Right cardiac atrium (tissue), 5 donors: ENCODE data around the gene XCL1. TPM values are rescaled to one million over a fixed set of nuclear protein-coding genes. Genes with fewer than 3 reads are reported as not detected.
A peak's percentile ranks its signal among the peaks of the same experiment; 100 is the strongest.

Experiments used
- ATAC-seq, 2 donors: fragments of 200-7000 bp; cut with Tn5 transposase; one replicate each; pipeline versions ENCODE4 v1.8.0 to v1.9.1; 2020; ENCODE audit warnings: moderate library complexity in 2 of 2, mild to moderate bottlenecking in 1 of 2
- DNase-seq, 3 donors: peaks; one replicate each; pipeline ENCODE4 v3.0.0-alpha.2; 2020
- H3K27ac ChIP-seq: one replicate; pipeline ENCODE4 v1.5.1; 2013; ENCODE audit warnings: mild to moderate bottlenecking, low read length, control low read depth, moderate library complexity
- H3K27me3 ChIP-seq: one replicate; pipeline ENCODE4 v1.6.1; 2013; ENCODE audit not compliant: control insufficient read depth, insufficient read depth
- H3K4me1 ChIP-seq: one replicate; pipeline ENCODE4 v1.6.1; 2013; ENCODE audit warnings: low read length; ENCODE audit not compliant: control insufficient read depth, insufficient read depth
- H3K4me3 ChIP-seq: one replicate; pipeline ENCODE4 v1.5.1; 2013; ENCODE audit warnings: low read length, control low read depth
- H3K9me3 ChIP-seq: one replicate; pipeline ENCODE4 v1.6.1; 2013; ENCODE audit warnings: low read length; ENCODE audit not compliant: control insufficient read depth
- WGBS: extraction: QIAGEN DNeasy Blood & Tissue Kit; methylation state at CpG from one replicate; pipeline ENCODE4 v1.1.7; 2013; 5-methylcytosine and 5-hydroxymethylcytosine counted together
- intact Hi-C, 4 donors: fragments of 100-400 bp; cut with DNase I; formaldehyde crosslinking; loops; one replicate each; pipeline versions ENCODE4 v1.11.0 to v1.14.0; 2022 to 2023
- polyA plus RNA-seq: library from polyadenylated mRNA; stranded (reverse); fragments of 200-250 nt; gene quantifications from one replicate; pipeline ENCODE4 v1.2.3, GENCODE V29; 2013
- total RNA-seq, 4 donors: library from RNA; stranded (reverse); fragmentation: NEBNext Ultra II Directional; extraction: Animal tissue kit (Norgen Biotek cat#: 25700); gene quantifications; one replicate each; pipeline ENCODE4 v1.2.1, GENCODE V29; 2021
- donor health status: healthy with polysubstance abuse.
- donor health status: DM: no; HTN: yes; CAD: no.
- donor health status: DM: no; HTN: no; CAD: no.
- donor health status: DM: no; HTN: yes; CAD: no; lungs with severe emphysema.
- donor health status: DM: yes; HTN: yes; CAD: no.

XCL1 gene
- total and polyA plus RNA-seq, 5 donors = 0.23 to 0.38 TPM; not detected in 3

DNA sequence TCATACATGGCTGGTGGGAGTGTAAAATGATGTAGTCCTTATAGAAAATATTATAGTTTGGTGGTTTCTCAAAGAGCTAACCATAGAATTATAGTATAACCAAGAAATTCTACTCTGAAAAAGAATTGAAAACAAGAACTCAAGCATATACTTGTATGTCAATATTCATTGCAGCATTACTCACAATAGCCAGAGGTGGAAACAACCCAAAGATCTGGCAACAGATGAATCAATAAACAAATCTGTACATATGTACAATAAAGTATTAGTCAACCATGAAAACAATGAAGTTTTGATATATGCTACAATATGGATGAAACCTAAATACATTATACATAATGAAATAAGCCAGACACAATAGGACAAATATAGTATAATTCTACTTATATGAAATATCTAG is 29.7 kb downstream of the XCL1 start:
- H3K9me3 ChIP-seq = no peaks in the 10 kb centered on the region
- ATAC-seq (no peak), DNase-seq (no peak)
- H3K4me3 ChIP-seq = no peak overlapping the region
- intact Hi-C loops = loop anchor here in 1 of 4 donors (10.0 kb wide), 1 partner anchor 529 kb away; no protein-coding TSS in a partner anchor
- no peak overlapping the region for H3K27ac ChIP-seq
- H3K27me3 ChIP-seq = no peaks in the 10 kb centered on the region
- no peaks in the 10 kb centered on the region for H3K4me1 ChIP-seq

DNA sequence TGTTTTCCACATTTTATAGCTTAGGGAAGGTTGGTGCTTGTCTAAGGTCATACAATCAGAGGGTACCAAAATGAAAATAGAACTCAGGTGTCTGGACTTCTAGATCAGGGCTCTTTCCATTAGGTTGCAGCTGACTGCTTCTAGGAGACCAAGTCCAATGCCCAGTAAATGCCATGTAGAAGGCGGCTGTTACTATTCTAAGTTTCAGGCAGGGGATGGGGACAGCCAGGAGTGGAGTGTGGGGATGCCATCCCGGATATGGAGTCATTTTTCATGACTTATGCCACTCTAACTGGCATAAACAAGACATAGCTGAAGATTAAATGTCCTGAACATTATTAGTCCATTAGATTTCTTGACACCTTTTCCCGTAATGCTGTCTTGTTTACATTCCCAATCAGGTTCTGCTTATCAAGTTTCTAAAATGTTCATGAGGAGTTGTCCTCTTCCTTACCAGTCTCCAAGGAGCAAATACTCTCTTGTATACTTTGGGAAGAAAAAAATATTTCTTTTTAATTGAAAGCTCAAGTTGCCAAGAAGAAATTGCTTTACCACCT is 31.5 kb downstream of the XCL1 start:
- H3K27me3 ChIP-seq = no peaks in the 10 kb centered on the region
- ATAC-seq (peak in 1 of 2 donors; percentile 8), DNase-seq (no peak)
- intact Hi-C loops = loop anchor here in 1 of 4 donors (10.0 kb wide), 1 partner anchor 527 kb away; no protein-coding TSS in a partner anchor
- H3K27ac ChIP-seq = no peak overlapping the region
- H3K4me3 ChIP-seq = no peak overlapping the region
- peaks cover under 1% of the 10 kb centered on the region for H3K4me1 ChIP-seq
- no peaks in the 10 kb centered on the region for H3K9me3 ChIP-seq
- 69% methylated on average over 3 of the region's 3 CpGs for WGBS

DNA sequence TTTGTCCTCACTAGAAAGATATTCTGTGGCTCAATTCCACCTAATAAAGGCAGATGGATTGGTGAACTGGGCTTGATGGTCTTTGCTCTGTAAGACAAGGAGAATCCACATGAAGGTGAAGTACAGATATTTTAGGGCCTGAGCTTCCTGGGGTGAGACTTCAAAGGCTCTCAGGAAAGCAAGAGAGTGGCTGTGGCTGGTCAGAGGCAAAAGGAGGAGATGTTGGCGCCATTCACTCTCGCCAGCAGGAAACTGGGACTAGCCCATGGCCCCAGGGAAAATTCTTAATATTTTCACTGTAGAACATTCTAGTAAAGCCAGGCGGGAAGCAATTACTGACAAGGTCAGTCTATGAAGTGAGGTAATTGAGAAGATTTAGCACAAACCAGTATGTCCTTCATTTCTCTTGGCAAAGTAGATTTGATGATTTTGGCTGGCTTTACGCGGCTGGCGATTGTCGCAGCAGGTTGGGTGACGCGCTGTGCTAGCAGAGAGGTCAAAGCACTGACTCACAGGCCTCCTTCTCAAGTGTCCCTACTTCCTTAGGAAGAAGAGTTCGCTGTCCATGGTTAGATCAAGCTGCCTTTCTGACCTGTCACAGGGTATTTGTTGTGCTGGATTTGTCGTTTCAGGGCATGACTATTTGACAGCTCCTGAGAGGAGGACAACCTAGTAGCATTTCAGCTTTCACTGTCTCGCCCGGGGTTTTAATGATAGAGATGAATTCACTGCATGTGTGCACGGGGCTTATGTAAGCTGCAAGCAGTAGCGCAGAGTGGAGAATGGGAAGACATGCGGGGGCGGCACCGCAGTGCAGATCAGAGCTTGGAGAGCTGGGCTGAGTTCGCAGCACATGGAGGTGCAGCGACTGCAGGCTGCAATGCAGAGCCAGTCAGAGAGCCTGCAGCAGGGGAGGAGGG is 32.7 kb downstream of the XCL1 start:
- no peak overlapping the region for H3K27ac ChIP-seq
- 41% methylated on average over 20 of the region's 20 CpGs for WGBS
- H3K9me3 ChIP-seq = no peaks in the 10 kb centered on the region
- intact Hi-C loops = loop anchor here in 1 of 4 donors (10.0 kb wide), 1 partner anchor 526 kb away; no protein-coding TSS in a partner anchor
- H3K27me3 ChIP-seq = no peaks in the 10 kb centered on the region
- peak; percentile 81 to 90 for ATAC-seq
- H3K4me1 ChIP-seq = peaks cover 3% of the 10 kb centered on the region
- no peak overlapping the region for H3K4me3 ChIP-seq
- peak; percentile 68 to 79 (median 76) for DNase-seq

DNA sequence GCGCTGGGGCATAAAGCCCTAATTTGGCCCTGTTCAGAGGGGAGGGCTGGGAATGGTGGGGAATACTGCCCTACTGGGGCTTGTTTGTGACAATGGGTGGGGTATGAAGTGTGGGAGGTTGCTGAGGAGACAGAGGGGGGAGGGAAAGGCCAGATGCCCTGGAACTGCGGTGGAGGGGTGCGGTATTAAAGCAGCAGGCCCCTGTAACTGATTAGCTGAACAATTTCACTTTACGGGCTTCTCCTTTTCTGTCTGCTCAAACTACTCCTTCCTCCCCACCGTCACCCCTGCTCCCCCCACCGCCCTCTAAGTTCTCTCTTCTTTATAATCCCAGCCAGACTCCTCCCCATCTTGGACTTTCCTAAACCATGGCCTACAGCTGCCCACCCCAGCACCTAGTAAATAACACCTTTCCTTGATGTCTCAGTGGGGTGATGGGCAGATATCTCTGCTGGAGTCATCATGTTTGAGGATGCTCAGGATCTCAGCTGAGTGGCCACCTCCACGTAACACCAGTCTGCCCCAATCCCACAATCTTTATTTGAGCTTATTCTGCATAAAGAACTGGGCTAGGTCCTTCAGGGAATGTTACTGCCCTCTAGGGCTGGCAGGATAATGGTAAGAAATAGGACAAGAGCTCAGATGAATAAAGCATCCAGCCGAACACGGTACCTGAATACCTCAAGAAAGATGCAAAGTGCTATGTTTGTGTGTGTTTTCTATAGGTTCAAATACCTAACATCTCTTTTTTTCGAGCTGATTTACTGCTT is 33.5 kb downstream of the XCL1 start:
- no peaks in the 10 kb centered on the region for H3K9me3 ChIP-seq
- no peaks in the 10 kb centered on the region for H3K27me3 ChIP-seq
- DNase-seq = no peak
- no peak for ATAC-seq
- intact Hi-C loops = loop anchor here in 1 of 4 donors (10.0 kb wide), 1 partner anchor 525 kb away; no protein-coding TSS in a partner anchor
- WGBS = 65% methylated on average over 10 of the region's 10 CpGs
- peaks cover 3% of the 10 kb centered on the region for H3K4me1 ChIP-seq
- H3K4me3 ChIP-seq = no peak overlapping the region
- H3K27ac ChIP-seq = no peak overlapping the region

DNA sequence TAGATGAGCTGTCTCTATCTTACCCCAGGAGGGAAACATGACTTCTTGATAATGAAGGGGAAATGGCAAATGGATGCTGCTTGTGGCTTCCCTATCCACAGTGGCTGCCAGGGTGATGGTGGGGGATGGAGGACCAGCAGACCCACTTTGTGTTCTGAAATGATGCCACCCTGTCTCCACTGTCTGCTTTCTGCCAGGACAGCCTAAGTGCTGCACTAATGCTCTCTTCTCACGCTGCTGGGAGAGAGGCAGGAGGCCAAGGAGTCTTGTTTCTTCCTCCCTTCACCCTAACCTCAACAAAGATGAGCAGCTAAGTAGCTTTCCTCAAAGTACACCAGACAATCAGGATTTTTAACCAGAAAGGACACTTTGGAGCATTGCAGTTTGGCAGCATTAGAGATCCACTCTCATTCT is 36.6 kb downstream of the XCL1 start:
- Histone ChIP-seq H3K27me3 (no peaks in the 10 kb centered on the region), H3K27ac (peak overlapping the region; percentile 51), H3K9me3 (no peaks in the 10 kb centered on the region), H3K4me3 (no peak overlapping the region), H3K4me1 (peaks cover 3% of the 10 kb centered on the region)
- no peak for ATAC-seq
- 62% methylated on average over 1 of the region's 1 CpG for WGBS
- intact Hi-C loops = no loop called here
- DNase-seq = no peak

DNA sequence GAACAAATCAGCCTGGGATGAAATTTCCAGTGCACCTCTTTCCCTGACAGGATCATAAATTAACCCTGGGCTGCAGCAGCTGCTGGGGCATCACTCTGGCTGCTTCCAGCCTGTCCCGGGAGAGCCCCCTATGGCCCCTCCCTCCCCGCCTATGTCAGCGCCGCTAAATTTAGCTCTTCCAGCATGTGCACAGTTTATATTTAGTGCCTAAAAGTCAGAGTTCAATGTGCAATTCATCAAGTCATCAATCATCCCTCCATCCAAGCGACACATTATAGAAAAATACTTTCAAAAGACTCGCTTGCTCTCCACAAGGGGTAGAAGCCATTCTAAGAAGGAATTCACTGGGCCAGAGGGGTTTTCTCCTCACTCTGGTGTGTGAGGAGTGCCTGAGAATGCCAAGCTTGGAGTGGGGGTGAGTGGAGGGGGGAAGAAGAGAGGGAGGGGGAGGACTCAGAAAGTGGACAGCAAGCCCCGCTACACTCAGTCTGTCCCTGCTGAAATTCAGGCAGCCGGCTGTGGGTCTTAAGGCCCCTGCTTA is 37.4 kb downstream of the XCL1 start:
- intact Hi-C loops = no loop called here
- DNase-seq (peak; percentile 22 to 74 (median 64)), ATAC-seq (peak; percentile 77 to 84)
- Histone ChIP-seq H3K27me3 (no peaks in the 10 kb centered on the region), H3K9me3 (no peaks in the 10 kb centered on the region), H3K4me3 (no peak overlapping the region), H3K27ac (no peak overlapping the region), H3K4me1 (peaks cover 3% of the 10 kb centered on the region)
- WGBS = 24% methylated on average over 8 of the region's 8 CpGs

DNA sequence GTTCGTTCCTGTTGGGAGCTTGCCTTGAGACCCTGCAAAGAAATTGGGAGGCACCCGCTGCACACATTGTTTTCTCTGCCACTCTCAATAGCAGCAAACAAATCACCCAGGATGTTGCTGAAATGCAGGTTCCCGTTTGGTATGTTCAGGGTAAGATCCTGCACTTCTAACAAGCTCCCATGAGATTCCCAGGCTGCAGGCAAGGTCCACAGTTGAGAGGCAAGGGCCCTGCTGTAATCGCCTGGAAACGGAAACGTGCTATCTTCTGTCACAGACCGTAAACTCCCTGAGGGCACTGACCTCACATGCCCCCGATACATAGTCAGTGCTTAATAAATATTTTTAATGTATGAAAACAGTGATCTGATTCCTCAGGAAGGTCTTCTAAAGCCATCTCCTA is 37.8 kb downstream of the XCL1 start:
- Histone ChIP-seq H3K4me3 (no peak overlapping the region), H3K27ac (no peak overlapping the region), H3K27me3 (no peaks in the 10 kb centered on the region), H3K4me1 (peaks cover 3% of the 10 kb centered on the region), H3K9me3 (no peaks in the 10 kb centered on the region)
- WGBS = 25% methylated on average over 8 of the region's 8 CpGs
- intact Hi-C loops = no loop called here
- ATAC-seq (peak; percentile 16 to 34), DNase-seq (no peak)

DNA sequence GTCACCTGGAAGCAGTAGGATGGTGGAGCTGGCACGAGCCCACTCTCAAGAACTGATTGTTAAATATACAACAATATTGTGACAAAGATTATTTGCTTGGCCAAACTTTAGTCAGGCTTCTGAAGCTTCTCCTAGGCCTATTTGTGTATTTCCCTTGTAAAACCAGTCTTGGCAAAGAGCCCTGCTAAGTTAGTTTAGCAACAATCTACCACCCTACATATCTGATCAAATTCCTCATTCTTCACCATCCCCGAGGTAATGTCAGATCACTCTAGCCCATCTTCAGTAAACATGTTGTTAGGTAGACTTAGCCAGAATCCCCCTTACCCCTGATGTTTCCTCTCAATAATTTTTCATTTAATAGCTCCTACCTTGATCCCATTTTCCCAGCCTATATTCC is 39.6 kb downstream of the XCL1 start:
- no peaks in the 10 kb centered on the region for H3K27me3 ChIP-seq
- no peak overlapping the region for H3K27ac ChIP-seq
- DNase-seq (no peak), ATAC-seq (no peak)
- H3K4me1 ChIP-seq = peaks cover 3% of the 10 kb centered on the region
- intact Hi-C loops = no loop called here
- WGBS = 83% methylated on average over 2 of the region's 2 CpGs
- H3K4me3 ChIP-seq = no peak overlapping the region
- no peaks in the 10 kb centered on the region for H3K9me3 ChIP-seq

DNA sequence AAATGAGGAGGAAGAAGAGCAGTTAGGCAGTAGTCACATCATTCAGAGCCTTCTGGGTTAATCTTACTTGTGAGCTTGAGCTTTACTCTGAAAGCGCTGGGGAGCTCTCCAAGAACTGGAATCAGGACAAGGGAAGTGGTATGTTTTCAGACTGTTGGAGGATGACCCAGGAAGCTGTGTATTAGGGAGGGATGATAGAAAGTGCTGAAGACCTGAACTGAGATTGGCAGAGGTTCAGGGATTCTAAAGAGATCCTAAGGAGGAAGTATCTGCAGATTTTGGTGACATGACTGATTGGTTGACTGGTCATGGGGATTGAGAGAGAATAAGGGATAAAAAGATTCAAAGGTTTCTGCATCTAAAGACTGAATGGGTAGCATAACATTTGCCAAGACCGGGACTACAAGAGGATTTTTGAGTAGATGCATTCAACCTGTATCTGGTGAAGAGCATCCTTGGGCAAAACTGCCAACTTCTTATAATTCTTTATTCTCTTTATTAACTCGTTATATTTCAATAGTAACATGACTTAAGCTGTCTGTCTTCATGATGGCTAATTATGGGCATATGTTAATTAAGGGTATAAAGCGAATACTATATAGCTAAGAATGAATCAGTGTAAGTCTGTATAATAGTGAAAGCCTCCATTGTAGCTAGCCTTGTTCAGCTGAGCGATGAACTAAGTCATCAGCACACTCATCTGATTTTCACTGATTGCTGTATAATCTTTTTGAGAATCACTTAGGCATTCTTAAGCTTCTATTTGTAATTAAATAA is 41.8 kb downstream of the XCL1 start:
- no peaks in the 10 kb centered on the region for H3K27me3 ChIP-seq
- no peak for ATAC-seq
- peaks cover 2% of the 10 kb centered on the region for H3K4me1 ChIP-seq
- no peaks in the 10 kb centered on the region for H3K9me3 ChIP-seq
- intact Hi-C loops = no loop called here
- H3K27ac ChIP-seq = no peak overlapping the region
- DNase-seq = no peak
- 81% methylated on average over 5 of the region's 5 CpGs for WGBS
- no peak overlapping the region for H3K4me3 ChIP-seq

DNA sequence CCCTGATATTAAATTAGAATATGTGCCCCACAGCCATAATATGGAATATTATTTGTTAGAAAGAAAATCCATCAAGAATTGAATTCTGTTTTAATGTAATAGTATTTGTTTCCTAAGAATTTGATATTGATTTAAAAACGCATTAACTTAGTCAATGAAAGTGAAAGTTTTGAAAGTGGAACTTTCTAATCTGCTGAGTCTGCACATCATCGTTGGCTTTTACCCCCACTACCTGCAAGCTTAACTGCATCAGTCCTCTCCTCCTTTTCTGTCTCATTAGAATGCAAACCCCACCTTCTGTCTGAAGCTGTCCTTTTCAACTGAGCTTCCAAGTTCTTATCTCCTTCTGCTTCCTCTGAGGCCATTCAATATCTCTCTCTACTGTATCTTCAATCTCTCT is 42.5 kb downstream of the XCL1 start:
- H3K27ac ChIP-seq = no peak overlapping the region
- H3K9me3 ChIP-seq = no peaks in the 10 kb centered on the region
- ATAC-seq = no peak
- WGBS = 71% methylated on average over 2 of the region's 2 CpGs
- no peak for DNase-seq
- H3K4me1 ChIP-seq = peaks cover 2% of the 10 kb centered on the region
- no peaks in the 10 kb centered on the region for H3K27me3 ChIP-seq
- no peak overlapping the region for H3K4me3 ChIP-seq
- intact Hi-C loops = no loop called here
